ENCODE measurements around the gene EMC10.

DNA sequence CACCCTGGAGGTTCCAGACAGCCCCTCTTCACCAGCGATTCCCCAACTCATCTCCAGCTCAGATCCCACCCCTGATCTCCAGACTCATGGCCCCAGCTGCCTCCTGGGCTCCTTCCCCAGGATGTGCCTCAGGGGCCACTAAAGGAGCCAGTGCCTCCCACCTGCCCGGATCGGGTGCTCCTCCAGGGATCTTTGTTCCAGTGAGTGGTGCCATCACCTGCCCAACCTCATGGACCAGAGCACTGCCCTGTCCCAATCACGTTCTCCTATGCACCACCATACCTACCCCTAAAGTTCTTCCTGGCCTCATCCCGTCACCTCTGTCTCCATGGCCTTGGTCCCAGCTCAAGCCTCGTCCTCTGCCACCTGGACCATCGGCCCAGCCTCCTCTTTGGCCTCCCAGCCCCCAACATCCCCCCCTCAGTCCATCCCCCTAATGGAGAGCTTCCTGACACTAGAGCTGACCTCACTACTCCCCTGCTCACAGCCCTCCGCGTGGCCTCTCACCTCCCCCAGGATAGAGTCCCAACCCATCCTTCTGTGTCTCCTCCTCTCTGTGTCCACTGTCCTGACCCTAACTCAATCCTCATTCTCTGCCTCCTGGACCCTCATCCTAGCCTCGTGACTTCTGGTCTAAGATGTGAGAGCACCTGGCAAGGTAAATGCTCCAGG lies 9.1 kb downstream of the EMC10 start:
- TF ChIP-seq, protein P1, sequence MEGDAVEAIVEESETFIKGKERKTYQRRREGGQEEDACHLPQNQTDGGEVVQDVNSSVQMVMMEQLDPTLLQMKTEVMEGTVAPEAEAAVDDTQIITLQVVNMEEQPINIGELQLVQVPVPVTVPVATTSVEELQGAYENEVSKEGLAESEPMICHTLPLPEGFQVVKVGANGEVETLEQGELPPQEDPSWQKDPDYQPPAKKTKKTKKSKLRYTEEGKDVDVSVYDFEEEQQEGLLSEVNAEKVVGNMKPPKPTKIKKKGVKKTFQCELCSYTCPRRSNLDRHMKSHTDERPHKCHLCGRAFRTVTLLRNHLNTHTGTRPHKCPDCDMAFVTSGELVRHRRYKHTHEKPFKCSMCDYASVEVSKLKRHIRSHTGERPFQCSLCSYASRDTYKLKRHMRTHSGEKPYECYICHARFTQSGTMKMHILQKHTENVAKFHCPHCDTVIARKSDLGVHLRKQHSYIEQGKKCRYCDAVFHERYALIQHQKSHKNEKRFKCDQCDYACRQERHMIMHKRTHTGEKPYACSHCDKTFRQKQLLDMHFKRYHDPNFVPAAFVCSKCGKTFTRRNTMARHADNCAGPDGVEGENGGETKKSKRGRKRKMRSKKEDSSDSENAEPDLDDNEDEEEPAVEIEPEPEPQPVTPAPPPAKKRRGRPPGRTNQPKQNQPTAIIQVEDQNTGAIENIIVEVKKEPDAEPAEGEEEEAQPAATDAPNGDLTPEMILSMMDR (IDR thresholded peaks at IDR 0.05; ENCODE audit: low read depth, low read length, poor library complexity, severe bottlenecking) = no peak
- no peak for TF ChIP-seq EZH2phosphoT487 (IDR thresholded peaks at IDR 0.05; ENCODE audit: borderline replicate concordance, low read length)
